GM21576 (cell line): ENCODE data around the gene ESR1.
"Not testable (repeated sequence)": the region's sequence is repeated elsewhere in the genome, so short reads cannot be mapped to it uniquely, and the experiment has no call there.

ENCODE experiments used
- ATAC-seq: cut with Tn5 transposase; IDR thresholded peaks from one replicate; pipeline ENCODE4 v1.9.1; 2021; ENCODE audit warnings: mild to moderate bottlenecking, moderate library complexity; ENCODE audit not compliant: unreplicated experiment

The ESR1 gene

DNA sequence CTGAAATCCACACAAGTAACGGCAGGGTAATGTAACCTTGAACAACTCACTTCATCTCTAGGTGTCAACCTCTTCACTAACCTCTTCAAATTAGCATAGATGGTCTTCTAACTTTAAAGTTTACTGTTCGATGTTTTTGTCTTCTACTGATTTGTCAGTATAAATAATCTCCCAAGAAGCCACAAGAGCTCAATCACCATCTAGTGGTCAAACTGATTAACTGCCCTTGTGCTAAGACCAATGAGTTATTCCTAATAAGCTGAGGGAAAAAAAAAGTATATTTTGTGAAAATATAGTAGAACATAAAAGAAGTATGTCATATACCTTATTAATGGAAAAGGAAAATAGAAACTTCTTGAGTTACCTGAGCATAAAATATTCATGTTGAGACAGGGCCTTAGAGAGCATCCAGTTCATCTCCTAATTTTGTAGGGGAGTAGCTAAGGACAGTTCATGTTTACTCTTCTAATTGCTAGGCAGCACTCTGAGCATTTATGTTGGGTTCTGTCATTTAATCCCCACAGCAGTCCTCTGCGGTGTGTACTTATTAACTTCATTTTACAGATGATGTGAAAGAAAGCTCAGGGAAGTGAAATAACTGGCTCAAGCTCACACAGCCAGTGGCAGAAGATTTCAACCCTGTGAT, 317.1 kb downstream of the ESR1 start:
- ATAC-seq, result no peak

- ATAC-seq, result no peak
These were observed 320.1 kb downstream of the ESR1 start for GRCh38 chr6:152127432-152128165.

DNA sequence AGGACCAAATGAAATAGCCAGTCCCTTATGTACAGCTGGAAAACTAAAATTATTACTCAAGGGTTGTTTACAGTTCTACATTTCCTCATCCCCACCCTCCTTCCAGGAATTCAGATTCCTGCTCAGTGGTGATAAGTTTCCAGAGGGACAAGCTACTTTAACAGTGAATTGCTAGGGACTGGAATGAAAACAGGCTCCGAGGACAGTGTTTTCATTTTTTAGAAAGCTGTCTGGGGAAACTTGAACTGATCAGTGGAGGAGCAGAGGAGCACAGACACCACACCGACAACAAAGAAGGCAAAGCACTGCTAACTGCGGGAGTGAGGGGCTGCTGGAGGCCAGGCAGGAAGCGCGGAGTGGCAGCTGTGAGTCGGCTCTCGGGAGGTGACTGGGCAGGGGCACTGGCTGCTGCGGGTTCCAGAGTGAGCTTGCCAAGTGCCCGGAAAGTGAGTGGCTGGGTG, 322.2 kb downstream of the ESR1 start:
- no peak for ATAC-seq

GRCh38 chr6:152130441-152130840, 323.0 kb downstream of the ESR1 start:
- ATAC-seq, result no peak

- ATAC-seq, result no peak
These were observed 328.4 kb downstream of the ESR1 start for GRCh38 chr6:152135755-152136448.

GRCh38 chr6:152136449-152136825, 329.0 kb downstream of the ESR1 start:
- ATAC-seq, result no peak

- not testable (repeated sequence) for ATAC-seq
These were observed 330.9 kb downstream of the ESR1 start for GRCh38 chr6:152138344-152138743.

DNA sequence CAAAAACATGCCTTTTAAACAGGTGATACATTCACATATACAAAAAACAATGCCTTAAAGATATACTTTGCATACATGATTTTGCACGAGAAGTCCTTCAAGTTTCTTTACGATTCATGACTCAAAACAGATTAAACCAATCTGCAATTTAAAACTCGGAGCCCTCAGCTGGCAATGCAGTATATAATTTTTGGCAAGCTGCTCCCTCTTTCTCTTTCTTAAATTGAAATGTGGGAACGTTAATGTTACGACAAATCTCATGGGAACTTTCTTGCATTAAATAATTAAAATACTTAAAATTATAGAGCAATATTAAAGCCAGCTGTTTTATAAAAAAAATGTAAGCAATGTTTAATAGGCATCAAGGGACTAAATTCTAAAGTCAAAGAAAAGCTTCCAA, 334.6 kb downstream of the ESR1 start:
- ATAC-seq, result no peak

DNA sequence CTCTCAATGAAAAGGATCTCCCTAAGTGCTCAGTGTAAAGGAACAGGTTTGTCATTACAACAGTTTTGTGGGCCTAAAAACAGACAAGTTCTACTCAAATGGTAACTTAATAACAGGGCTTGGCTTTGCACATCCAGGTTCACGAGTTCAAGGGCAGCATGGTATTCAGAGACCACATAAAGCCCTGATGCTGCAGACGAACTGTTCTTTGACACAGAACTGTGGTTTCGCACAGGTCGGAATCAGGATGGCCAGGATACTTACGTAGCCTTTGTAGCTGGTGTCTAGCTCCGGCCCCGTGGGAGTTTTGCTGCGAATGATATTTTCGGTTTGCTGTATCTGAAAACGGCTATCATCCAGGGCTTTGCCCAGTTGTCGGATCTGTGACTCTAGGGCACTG, 335.9 kb downstream of the ESR1 start:
- ATAC-seq, result no peak

DNA sequence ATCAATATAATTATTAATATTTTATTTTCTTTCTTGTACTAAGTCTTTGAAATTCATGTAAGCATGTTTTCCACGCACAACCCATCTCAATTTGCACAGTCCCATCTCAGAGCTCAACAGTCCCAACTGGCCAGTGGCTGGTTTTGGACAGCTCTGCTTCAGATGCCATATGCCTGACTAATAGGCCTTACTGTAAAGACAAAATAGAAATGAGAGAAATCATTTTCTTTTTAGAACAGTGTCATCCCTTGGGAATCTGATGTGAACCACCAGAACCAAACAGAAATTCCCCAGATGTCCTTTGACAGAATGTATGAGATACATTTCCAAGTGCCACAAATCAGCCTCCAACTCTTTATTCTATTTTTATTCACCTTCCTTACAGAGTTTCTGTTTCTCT, 338.9 kb downstream of the ESR1 start:
- ATAC-seq, result no peak

- no peak for ATAC-seq
These were observed 339.8 kb downstream of the ESR1 start for GRCh38 chr6:152147269-152147668.

DNA sequence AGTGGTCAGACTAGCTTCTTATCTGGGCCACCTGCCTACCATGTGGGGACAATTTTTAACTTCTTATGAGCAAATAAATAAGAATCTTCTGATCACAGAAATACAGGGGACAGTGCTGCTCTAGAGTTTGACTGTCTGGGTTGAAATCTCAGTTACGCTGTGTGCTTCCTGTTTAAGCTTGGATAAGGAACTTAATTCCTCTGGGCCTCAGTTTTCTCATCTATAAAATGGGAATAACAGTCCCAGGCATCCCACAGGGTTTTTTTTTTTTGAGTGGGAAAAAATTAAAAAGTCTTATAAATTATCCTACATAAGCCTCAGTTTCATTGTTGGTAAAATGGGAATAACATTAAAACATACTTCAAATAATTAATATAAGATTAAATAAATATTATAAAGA, 340.9 kb downstream of the ESR1 start:
- no peak for ATAC-seq

- no peak for ATAC-seq
These were observed 342.7 kb downstream of the ESR1 start for GRCh38 chr6:152150196-152150595.

DNA sequence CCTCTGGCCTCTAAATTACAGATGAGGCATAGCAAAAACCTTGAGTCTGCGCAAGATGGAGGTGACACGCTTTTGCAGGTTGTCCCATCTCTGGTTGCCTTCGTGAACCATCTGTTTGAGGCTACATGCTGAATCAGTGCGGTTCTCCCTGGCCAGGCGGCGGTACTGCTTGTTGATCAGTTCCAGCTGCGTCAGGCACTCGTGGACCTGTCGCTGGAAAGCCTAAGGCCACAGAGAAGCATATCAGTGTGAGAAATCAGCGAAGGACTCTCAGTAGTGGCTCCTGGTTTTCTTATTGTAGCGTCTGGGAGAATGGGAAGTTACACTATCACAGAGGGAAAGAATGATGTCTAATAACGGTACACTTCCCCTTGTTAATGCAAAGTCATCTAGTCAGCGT, 344.4 kb downstream of the ESR1 start:
- no peak for ATAC-seq

DNA sequence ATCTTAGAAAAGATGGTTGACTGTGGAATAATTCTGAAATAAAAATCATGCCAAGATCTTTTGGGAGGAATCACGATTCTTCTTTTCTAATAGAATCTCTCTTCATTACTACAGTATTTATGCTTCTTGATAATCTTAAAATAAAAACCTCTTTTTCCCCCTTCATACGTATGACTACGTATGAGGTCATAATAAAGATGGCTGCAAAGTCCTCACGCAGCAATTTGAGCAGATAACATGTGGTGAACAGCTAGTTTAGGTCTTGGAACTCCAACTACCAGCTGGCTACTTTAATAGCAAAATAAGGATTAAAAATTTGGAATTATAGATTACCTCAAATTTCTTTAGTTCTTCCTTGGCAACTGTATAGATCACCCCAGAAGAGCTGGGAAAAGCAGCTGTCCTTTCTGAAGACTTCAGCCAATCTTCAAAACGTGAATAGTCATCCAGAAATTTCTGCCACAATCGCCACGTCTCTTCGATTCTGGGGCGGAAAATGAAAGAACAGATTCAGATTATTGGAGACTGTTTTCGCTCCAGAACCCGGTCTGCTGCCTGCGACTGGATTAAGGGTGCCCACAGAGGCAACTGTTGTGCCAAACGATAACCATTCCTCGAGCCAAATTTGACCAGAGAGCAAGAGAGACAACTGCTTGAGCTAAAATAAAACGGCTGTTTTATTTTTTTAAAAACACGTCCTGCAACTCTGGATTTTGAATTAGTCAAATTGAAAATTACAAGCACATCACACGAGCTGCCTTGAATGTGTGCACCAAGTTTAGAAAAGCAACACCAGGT, 347.3 kb downstream of the ESR1 start:
- ATAC-seq, result no peak

- no peak for ATAC-seq
These were observed 348.3 kb downstream of the ESR1 start for GRCh38 chr6:152155792-152156191.

DNA sequence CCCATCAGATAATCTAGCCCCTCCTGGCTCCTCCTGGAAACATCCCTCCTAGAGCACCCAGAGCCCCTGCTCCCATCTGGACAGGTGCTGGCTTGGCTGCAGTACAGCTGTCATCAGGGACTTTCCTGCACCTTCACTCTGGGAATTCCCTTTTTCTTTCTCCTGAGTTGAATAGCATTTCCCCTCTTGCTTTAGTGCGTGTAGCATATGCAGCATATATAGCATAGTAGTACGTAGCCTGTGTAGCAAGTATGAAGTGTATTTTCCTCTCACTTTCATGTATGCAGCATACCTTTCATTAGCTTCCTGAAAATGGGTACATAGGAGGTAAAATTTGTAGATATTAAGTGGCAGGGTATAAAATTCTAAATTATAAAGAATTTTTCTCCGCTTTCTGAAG, 352.9 kb downstream of the ESR1 start:
- ATAC-seq, result peak; percentile 97

GRCh38 chr6:152161501-152161900, 354.0 kb downstream of the ESR1 start:
- peak; percentile 35 for ATAC-seq

GRCh38 chr6:152164957-152165356, 357.5 kb downstream of the ESR1 start:
- ATAC-seq, result no peak

DNA sequence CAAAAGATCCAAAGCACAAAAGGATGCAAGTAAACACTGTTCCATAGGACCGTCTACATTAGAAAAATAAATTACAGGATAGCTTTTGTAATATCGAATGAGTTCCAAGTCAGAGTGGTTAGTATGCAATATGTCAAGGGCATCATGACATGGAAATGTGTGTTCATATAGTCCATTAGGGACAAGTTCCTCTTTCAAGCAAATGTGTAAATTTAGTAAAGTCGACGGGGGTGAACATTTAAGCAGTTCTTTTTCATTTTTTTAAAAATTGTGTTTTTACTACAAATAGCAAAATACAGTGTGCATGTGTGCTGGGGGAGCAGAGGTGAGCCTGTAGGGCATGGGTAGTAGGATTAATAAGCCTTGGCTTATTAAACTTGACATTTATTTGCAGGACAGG, 359.0 kb downstream of the ESR1 start:
- ATAC-seq, result no peak

- ATAC-seq, result no peak
These were observed 359.4 kb downstream of the ESR1 start for GRCh38 chr6:152166897-152167296.
